HEK293 (cell line): ENCODE measurements around the gene CYLC1.

Experiments used
- CTCF ChIA-PET: fragments of 350-600 bp; formaldehyde crosslinking; extraction: SDS; loops from one replicate; lab custom pipeline; 2021; ENCODE audit warnings: antibody characterized with exemption; lab: Yijun Ruan, JAX
- POLR2A ChIA-PET: fragments of 300-600 bp; formaldehyde crosslinking; extraction: SDS; loops from one replicate; lab custom pipeline; 2020; ENCODE audit warnings: antibody characterized with exemption, inconsistent platforms; lab: Yijun Ruan, JAX
- H3K27ac ChIP-seq: fragments of 200-500 bp; sonication (Bioruptor generic); 2 replicates; pipeline ENCODE4 v1.5.1; 2014; ENCODE audit warnings: low read depth, low read length, control low read depth, inconsistent platforms; ENCODE audit errors: extremely low read depth
- H3K36me3 ChIP-seq, 2 experiments: fragments of 200-500 bp in 1 of 2; sonication (Bioruptor generic) in 1 of 2; 1 replicate in 1 of 2; 2 replicates in 1 of 2; pipeline ENCODE4 v1.5.1; 2014 to 2017; ENCODE audit warnings: inconsistent platforms in 2 of 2, low read length in 2 of 2; ENCODE audit not compliant: control insufficient read depth in 2 of 2, insufficient read depth in 1 of 2
- H3K4me1 ChIP-seq: fragments of 200-500 bp; sonication (Bioruptor generic); 2 replicates; pipeline ENCODE4 v1.5.1; 2014; ENCODE audit warnings: mild to moderate bottlenecking, low read length, inconsistent platforms; ENCODE audit not compliant: control insufficient read depth, insufficient read depth
- H3K4me3 ChIP-seq: 2 replicates; pipeline ENCODE4 v1.5.1; 2011; ENCODE audit warnings: low read depth, mild to moderate bottlenecking, control low read depth, low read length, moderate library complexity
- H3K9me3 ChIP-seq: fragments of 200-500 bp; sonication (Bioruptor generic); 2 replicates; pipeline ENCODE4 v1.5.1; 2014; ENCODE audit warnings: low read depth, low read length, inconsistent platforms; ENCODE audit not compliant: control insufficient read depth, insufficient read depth
- AEBP2 ChIP-seq: fragments of 450-650 bp; formaldehyde crosslinking; IDR thresholded peaks from 2 replicates; pipeline ENCODE4 v1.5.1; 2016; ENCODE audit warnings: missing biosample characterization, missing genetic modification characterization, borderline replicate concordance
- EGR2 ChIP-seq: fragments of 450-650 bp; formaldehyde crosslinking; IDR thresholded peaks from 2 replicates; pipeline ENCODE4 v1.5.1; 2016; ENCODE audit warnings: low read depth, missing biosample characterization, missing genetic modification characterization
- KLF16 ChIP-seq: fragments of 450-650 bp; formaldehyde crosslinking; IDR thresholded peaks from 2 replicates; pipeline ENCODE4 v1.5.1; 2017; ENCODE audit warnings: missing biosample characterization, missing genetic modification characterization
- PRDM1 ChIP-seq: fragments of 450-650 bp; formaldehyde crosslinking; IDR thresholded peaks from 2 replicates; pipeline ENCODE4; 2016; ENCODE audit warnings: missing biosample characterization, missing genetic modification characterization
- REPIN1 ChIP-seq: fragments of 450-650 bp; formaldehyde crosslinking; IDR thresholded peaks from 2 replicates; pipeline ENCODE4 v1.5.1; 2017; ENCODE audit warnings: missing biosample characterization, missing genetic modification characterization, low read depth
- SCRT2 ChIP-seq: fragments of 450-650 bp; formaldehyde crosslinking; IDR thresholded peaks from 2 replicates; pipeline ENCODE4 v1.5.1; 2016; ENCODE audit warnings: missing biosample characterization, missing genetic modification characterization
- ZBTB17 ChIP-seq: fragments of 450-650 bp; formaldehyde crosslinking; IDR thresholded peaks from 2 replicates; pipeline ENCODE4 v1.5.1; 2016; ENCODE audit warnings: missing biosample characterization, missing genetic modification characterization
- ZNF114 ChIP-seq: fragments of 450-650 bp; formaldehyde crosslinking; IDR thresholded peaks from 2 replicates; pipeline ENCODE4 v1.5.0; 2017; ENCODE audit warnings: missing biosample characterization, missing genetic modification characterization
- ZNF133 ChIP-seq: fragments of 450-650 bp; formaldehyde crosslinking; IDR thresholded peaks from 2 replicates; pipeline ENCODE4 v1.5.1; 2016; ENCODE audit warnings: missing biosample characterization, missing genetic modification characterization
- ZNF2 ChIP-seq: fragments of 450-650 bp; formaldehyde crosslinking; IDR thresholded peaks from 2 replicates; pipeline ENCODE4 v1.5.1; 2016; ENCODE audit warnings: missing biosample characterization, missing genetic modification characterization
- ZNF202 ChIP-seq: fragments of 450-650 bp; formaldehyde crosslinking; IDR thresholded peaks from 2 replicates; pipeline ENCODE4 v1.5.1; 2016; ENCODE audit warnings: missing biosample characterization, missing genetic modification characterization, borderline replicate concordance
- ZNF214 ChIP-seq: fragments of 450-650 bp; formaldehyde crosslinking; IDR thresholded peaks from 2 replicates; pipeline ENCODE4 v1.5.1; 2017; ENCODE audit warnings: missing biosample characterization, mild to moderate bottlenecking, missing genetic modification characterization, borderline replicate concordance
- ZNF223 ChIP-seq: fragments of 450-650 bp; formaldehyde crosslinking; IDR thresholded peaks from 2 replicates; pipeline ENCODE4 v1.5.1; 2016; ENCODE audit warnings: missing biosample characterization, missing genetic modification characterization
- ZNF658 ChIP-seq: fragments of 450-650 bp; formaldehyde crosslinking; IDR thresholded peaks from 2 replicates; pipeline ENCODE4; 2016; ENCODE audit warnings: missing biosample characterization, missing genetic modification characterization
- ZNF76 ChIP-seq: fragments of 450-650 bp; formaldehyde crosslinking; IDR thresholded peaks from 2 replicates; pipeline ENCODE4; 2016; ENCODE audit warnings: low read depth, missing biosample characterization, missing genetic modification characterization, borderline replicate concordance
- ZNF776 ChIP-seq: fragments of 450-650 bp; formaldehyde crosslinking; IDR thresholded peaks from 2 replicates; pipeline ENCODE4 v1.5.0; 2017; ENCODE audit warnings: missing biosample characterization, missing genetic modification characterization, borderline replicate concordance
- TF ChIP-seq, protein P1 (sequence below): fragments of 450-650 bp; formaldehyde crosslinking; IDR thresholded peaks from 2 replicates; pipeline ENCODE4 v1.5.1; 2016; ENCODE audit warnings: missing biosample characterization, missing genetic modification characterization
- TF ChIP-seq, protein P2 (sequence below): fragments of 450-650 bp; formaldehyde crosslinking; IDR thresholded peaks from 2 replicates; pipeline ENCODE4 v1.5.1; 2016; ENCODE audit warnings: missing biosample characterization, missing genetic modification characterization, low read depth
- TF ChIP-seq, protein P3 (sequence below): fragments of 450-650 bp; formaldehyde crosslinking; IDR thresholded peaks from 2 replicates; pipeline ENCODE4 v1.5.1; 2017; ENCODE audit warnings: missing biosample characterization, mild to moderate bottlenecking, missing genetic modification characterization, moderate library complexity

The CYLC1 gene

DNA sequence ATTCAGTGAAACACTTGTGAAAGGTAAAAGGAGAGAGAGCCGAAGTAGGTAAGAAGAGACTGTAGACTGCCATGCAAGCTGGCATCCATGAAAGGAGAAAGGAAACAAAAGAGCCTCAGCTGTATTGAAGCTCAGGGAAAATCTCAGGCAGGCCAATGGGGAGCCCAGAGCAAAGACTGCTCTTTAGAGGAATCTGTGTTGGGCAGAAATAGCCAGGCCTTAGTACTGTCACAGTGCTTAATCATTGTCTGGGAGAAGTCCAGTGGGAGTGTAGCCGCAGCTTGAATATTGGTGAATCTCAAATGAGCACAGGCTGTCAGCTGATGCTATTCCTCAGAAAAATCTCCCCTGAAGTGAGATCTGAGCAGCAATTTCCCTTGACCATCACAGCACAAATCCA is 27.6 kb downstream of the CYLC1 start:
- Histone ChIP-seq H3K27ac (no peak overlapping the region), H3K9me3 (no peaks in the 10 kb centered on the region), H3K4me1 (no peaks in the 10 kb centered on the region), H3K4me3 (no peak overlapping the region), H3K36me3 (no peaks in the 10 kb centered on the region)
- TF ChIP-seq AEBP2 (tag by site-specific recombination): no peak
- TF ChIP-seq EGR2 (tag by site-specific recombination): no peak
- TF ChIP-seq REPIN1 (tag by site-specific recombination): no peak
- POLR2A ChIA-PET: no interaction called here
- CTCF ChIA-PET: interaction anchor here (0.6 kb wide), 1 partner anchor 20 kb away, joined by 3 read pairs; no protein-coding TSS in a partner anchor

DNA sequence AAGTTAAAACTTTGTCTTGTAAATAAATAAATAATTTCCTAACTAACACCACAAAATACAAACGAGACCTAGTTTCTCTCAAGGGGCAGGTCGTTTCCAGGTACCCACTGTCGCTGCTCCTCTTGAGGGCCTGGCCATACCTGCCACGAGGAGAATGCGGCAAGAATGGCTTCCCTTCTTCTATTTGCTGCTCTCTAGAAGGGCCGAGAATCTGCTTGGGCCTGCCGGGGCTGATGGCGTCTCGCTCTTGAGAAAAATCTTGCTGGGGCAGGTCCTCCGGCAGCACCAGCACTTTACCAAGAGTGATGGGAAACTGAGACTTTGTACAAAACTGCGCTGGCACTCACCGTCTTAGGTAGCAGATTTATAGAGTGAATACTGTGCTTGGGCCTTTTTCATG is 31.5 kb downstream of the CYLC1 start:
- no peak overlapping the region for H3K27ac ChIP-seq
- CTCF ChIA-PET: no interaction called here
- TF ChIP-seq SCRT2 (tag by site-specific recombination): no peak
- no peak for TF ChIP-seq PRDM1
- TF ChIP-seq ZNF114 (tag by site-specific recombination): no peak
- TF ChIP-seq ZNF776: no peak
- TF ChIP-seq ZNF2 (tag by site-specific recombination): no peak
- no peak for TF ChIP-seq ZNF76 (tag by site-specific recombination)
- TF ChIP-seq ZNF133 (tag by site-specific recombination): no peak
- TF ChIP-seq, protein P1, sequence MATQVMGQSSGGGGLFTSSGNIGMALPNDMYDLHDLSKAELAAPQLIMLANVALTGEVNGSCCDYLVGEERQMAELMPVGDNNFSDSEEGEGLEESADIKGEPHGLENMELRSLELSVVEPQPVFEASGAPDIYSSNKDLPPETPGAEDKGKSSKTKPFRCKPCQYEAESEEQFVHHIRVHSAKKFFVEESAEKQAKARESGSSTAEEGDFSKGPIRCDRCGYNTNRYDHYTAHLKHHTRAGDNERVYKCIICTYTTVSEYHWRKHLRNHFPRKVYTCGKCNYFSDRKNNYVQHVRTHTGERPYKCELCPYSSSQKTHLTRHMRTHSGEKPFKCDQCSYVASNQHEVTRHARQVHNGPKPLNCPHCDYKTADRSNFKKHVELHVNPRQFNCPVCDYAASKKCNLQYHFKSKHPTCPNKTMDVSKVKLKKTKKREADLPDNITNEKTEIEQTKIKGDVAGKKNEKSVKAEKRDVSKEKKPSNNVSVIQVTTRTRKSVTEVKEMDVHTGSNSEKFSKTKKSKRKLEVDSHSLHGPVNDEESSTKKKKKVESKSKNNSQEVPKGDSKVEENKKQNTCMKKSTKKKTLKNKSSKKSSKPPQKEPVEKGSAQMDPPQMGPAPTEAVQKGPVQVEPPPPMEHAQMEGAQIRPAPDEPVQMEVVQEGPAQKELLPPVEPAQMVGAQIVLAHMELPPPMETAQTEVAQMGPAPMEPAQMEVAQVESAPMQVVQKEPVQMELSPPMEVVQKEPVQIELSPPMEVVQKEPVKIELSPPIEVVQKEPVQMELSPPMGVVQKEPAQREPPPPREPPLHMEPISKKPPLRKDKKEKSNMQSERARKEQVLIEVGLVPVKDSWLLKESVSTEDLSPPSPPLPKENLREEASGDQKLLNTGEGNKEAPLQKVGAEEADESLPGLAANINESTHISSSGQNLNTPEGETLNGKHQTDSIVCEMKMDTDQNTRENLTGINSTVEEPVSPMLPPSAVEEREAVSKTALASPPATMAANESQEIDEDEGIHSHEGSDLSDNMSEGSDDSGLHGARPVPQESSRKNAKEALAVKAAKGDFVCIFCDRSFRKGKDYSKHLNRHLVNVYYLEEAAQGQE (tag by site-specific recombination): no peak
- TF ChIP-seq KLF16 (tag by site-specific recombination): no peak
- TF ChIP-seq, protein P2, sequence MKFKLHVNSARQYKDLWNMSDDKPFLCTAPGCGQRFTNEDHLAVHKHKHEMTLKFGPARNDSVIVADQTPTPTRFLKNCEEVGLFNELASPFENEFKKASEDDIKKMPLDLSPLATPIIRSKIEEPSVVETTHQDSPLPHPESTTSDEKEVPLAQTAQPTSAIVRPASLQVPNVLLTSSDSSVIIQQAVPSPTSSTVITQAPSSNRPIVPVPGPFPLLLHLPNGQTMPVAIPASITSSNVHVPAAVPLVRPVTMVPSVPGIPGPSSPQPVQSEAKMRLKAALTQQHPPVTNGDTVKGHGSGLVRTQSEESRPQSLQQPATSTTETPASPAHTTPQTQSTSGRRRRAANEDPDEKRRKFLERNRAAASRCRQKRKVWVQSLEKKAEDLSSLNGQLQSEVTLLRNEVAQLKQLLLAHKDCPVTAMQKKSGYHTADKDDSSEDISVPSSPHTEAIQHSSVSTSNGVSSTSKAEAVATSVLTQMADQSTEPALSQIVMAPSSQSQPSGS (tag by site-specific recombination): no peak
- no peak for TF ChIP-seq ZNF658 (tag by site-specific recombination)
- TF ChIP-seq, all 188 proteins: peak for 0
- Histone ChIP-seq H3K9me3 (no peaks in the 10 kb centered on the region), H3K4me1 (no peaks in the 10 kb centered on the region), H3K4me3 (no peak overlapping the region), H3K36me3 (no peaks in the 10 kb centered on the region)
- POLR2A ChIA-PET: no interaction called here

- ChIA-PET POLR2A (no interaction called here), CTCF (no interaction called here)
- H3K27ac ChIP-seq: no peak overlapping the region
Observed at GRCh38 chrX:83906921-83907320, 46.0 kb downstream of the CYLC1 start.

More at GRCh38 chrX:83906921-83907320, 46.0 kb downstream of the CYLC1 start:
- no peaks in the 10 kb centered on the region for H3K36me3 ChIP-seq
- no peak for TF ChIP-seq ZNF214 (tag by site-specific recombination)
- no peak for TF ChIP-seq ZBTB17 (tag by site-specific recombination)
- TF ChIP-seq ZNF202 (tag by site-specific recombination): no peak
- TF ChIP-seq ZNF223 (tag by site-specific recombination): no peak
- TF ChIP-seq, protein P3, sequence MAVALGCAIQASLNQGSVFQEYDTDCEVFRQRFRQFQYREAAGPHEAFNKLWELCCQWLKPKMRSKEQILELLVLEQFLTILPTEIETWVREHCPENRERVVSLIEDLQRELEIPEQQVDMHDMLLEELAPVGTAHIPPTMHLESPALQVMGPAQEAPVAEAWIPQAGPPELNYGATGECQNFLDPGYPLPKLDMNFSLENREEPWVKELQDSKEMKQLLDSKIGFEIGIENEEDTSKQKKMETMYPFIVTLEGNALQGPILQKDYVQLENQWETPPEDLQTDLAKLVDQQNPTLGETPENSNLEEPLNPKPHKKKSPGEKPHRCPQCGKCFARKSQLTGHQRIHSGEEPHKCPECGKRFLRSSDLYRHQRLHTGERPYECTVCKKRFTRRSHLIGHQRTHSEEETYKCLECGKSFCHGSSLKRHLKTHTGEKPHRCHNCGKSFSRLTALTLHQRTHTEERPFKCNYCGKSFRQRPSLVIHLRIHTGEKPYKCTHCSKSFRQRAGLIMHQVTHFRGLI (tag by site-specific recombination): no peak
- no peak for TF ChIP-seq SCRT2 (tag by site-specific recombination)
- TF ChIP-seq, all 188 proteins: peak for 0
- Histone ChIP-seq H3K9me3 (no peaks in the 10 kb centered on the region; the same call in 1 of the 2 replicates), H3K4me3 (no peak overlapping the region), H3K4me1 (no peaks in the 10 kb centered on the region)
